ENCODE measurements around the gene TEX19. TPM values are rescaled to one million over a fixed set of nuclear protein-coding genes. Genes with fewer than 3 reads are reported as not detected.
"Not testable (repeated sequence)": the region's sequence is repeated elsewhere in the genome, so short reads cannot be mapped to it uniquely, and the experiment has no call there.

Gene TEX19
- total RNA-seq, 4 donors from 2014 or later = not detected

GRCh38 chr17:82408938-82409318, 49.9 kb downstream of the TEX19 start:
- Histone ChIP-seq H3K9me3 (no peaks in the 10 kb centered on the region), H3K4me3 (no peak overlapping the region), H3K27ac (replicated peaks in 1 of 4) (no peak overlapping the region), H3K36me3 (peaks cover 5 to 75% (median 33%) of the 10 kb centered on the region in 4 donors), H3K4me1 (peaks cover 0 to 5% (median 0%) of the 10 kb centered on the region in 4 donors), H3K27me3 (no peaks in the 10 kb centered on the region)
- DNase-seq (ENCODE audit: extremely low spot score) = no peak
- intact Hi-C loops (cut with DNase I) = no loop called here
- TF ChIP-seq POLR2A (IDR thresholded peaks at IDR 0.05; ENCODE audit: low read depth) (no peak), EP300 (IDR thresholded peaks at IDR 0.05) (no peak), POLR2AphosphoS5 (IDR thresholded peaks at IDR 0.05) (no peak), CTCF (IDR thresholded peaks at IDR 0.05) (no peak)
- 90% methylated on average over 21 of the region's 21 CpGs for WGBS

GRCh38 chr17:82410014-82410716, 51.1 kb downstream of the TEX19 start:
- H3K27me3 ChIP-seq = no peaks in the 10 kb centered on the region
- 88% methylated on average over 13 of the region's 14 CpGs for WGBS
- H3K36me3 ChIP-seq = peaks cover 0 to 65% (median 27%) of the 10 kb centered on the region in 4 donors
- DNase-seq (ENCODE audit: extremely low spot score) = no peak
- no peak overlapping the region for H3K27ac ChIP-seq (replicated peaks in 1 of 4)
- peaks cover 6 to 10% (median 9%) of the 10 kb centered on the region in 4 donors for H3K4me1 ChIP-seq
- H3K9me3 ChIP-seq = no peaks in the 10 kb centered on the region
- TF ChIP-seq EP300 (IDR thresholded peaks at IDR 0.05) = no peak
- no peak for TF ChIP-seq POLR2AphosphoS5 (IDR thresholded peaks at IDR 0.05)
- TF ChIP-seq POLR2A (IDR thresholded peaks at IDR 0.05; ENCODE audit: low read depth) = no peak
- TF ChIP-seq CTCF (IDR thresholded peaks at IDR 0.05) = no peak
- intact Hi-C loops (cut with DNase I) = no loop called here
- H3K4me3 ChIP-seq = no peak overlapping the region

GRCh38 chr17:82411396-82412053, 52.5 kb downstream of the TEX19 start:
- peaks cover 6 to 10% (median 9%) of the 10 kb centered on the region in 4 donors for H3K4me1 ChIP-seq
- H3K9me3 ChIP-seq = no peaks in the 10 kb centered on the region
- no peak overlapping the region for H3K27ac ChIP-seq (replicated peaks in 1 of 4)
- H3K27me3 ChIP-seq = no peaks in the 10 kb centered on the region
- intact Hi-C loops (cut with DNase I) = no loop called here
- no peak overlapping the region for H3K4me3 ChIP-seq
- 92% methylated on average over 23 of the region's 24 CpGs for WGBS
- DNase-seq (ENCODE audit: extremely low spot score) = no peak
- TF ChIP-seq CTCF (IDR thresholded peaks at IDR 0.05) (no peak), POLR2A (IDR thresholded peaks at IDR 0.05; ENCODE audit: low read depth) (no peak), EP300 (IDR thresholded peaks at IDR 0.05) (no peak), POLR2AphosphoS5 (IDR thresholded peaks at IDR 0.05) (no peak)
- peaks cover 0 to 55% (median 22%) of the 10 kb centered on the region in 4 donors for H3K36me3 ChIP-seq

- H3K9me3 ChIP-seq; intact Hi-C loops (cut with DNase I); DNase-seq (ENCODE audit: extremely low spot score); H3K4me3 ChIP-seq; H3K27me3 ChIP-seq; H3K27ac ChIP-seq (replicated peaks in 1 of 4): not testable (repeated sequence)
- WGBS = 94% methylated on average over 16 of the region's 16 CpGs
- Histone ChIP-seq H3K36me3 (peaks cover 0 to 50% (median 22%) of the 10 kb centered on the region in 4 donors), H3K4me1 (peaks cover 6 to 10% (median 8%) of the 10 kb centered on the region in 4 donors)
These were observed 53.0 kb downstream of the TEX19 start for GRCh38 chr17:82412081-82412480.

All from esophagus muscularis mucosa (tissue), 4 donors.